ENCODE measurements around the gene LRMDA. TPM values are rescaled to one million over a fixed set of nuclear protein-coding genes. Genes with fewer than 3 reads are reported as not detected.

LRMDA gene
- total and polyA plus RNA-seq, 2 of the 13 experiments (the other 11 are each of a cell fraction or from before 2014, with no cell fraction given), result 13.4 to 22.0 TPM

DNA sequence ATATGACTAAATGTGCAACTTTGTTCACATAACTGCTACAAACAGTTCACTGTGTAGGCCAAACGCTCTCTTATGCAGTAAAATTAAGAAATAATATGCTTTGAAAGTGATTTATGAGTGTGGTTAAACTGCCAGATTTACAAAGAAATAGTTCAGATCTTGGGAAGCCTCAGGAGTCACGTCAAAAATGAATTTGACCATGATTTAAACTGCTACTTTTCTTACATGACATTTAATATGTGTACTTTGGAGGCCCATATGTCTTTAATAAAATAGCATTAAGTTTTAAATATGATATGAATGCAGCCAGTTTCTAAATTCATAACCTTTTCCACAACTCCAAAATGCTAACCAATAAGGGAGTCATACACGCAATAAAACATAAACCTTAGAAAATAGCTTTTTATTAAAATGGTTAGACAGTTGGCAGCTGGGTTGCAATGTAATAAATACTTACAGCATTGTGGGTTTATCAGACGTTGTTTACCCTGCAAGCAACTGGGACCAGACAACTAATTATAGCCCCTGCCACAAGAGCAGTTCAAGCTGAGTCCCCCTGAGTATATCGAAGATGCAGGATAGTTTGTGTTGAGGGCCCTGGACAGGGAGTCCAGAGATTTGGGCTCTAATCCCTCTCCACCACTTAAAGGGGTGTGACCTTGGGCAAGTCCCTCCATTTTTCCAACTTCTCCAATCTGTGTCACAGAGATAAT is 640.4 kb downstream of the LRMDA start:
- in situ Hi-C loops (cut with HindIII; ENCODE audit: extremely low pct_ligation_motif_present, low pct_unique_long_range_greater_than_20kb), result no loop called here
- intact Hi-C loops (cut with micrococcal nuclease; ENCODE audit: unreplicated experiment), result no loop called here
- BruUV-seq (replicated peaks), result no TSS peak
- no peak for DNase-seq (ENCODE audit: low spot score)
- POLR2A ChIA-PET, result no interaction called here
- H3K4me1 ChIP-seq (ENCODE audit: insufficient read depth, low read length), result no peaks in the 10 kb centered on the region
- H2AFZ ChIP-seq (ENCODE audit: low read length), result no peak overlapping the region
- H3K9ac ChIP-seq (ENCODE audit: insufficient read depth, low read depth, low read length), result no peak overlapping the region
- no peak overlapping the region for H3K4me2 ChIP-seq (ENCODE audit: low read depth, low read length)
- H3K79me2 ChIP-seq (ENCODE audit: insufficient read depth, low read length), result no peaks in the 10 kb centered on the region
- no peaks in the 10 kb centered on the region for H3K27me3 ChIP-seq (ENCODE audit: control insufficient read depth in 1 of 2, insufficient read depth in 2 of 2, low read length in 2 of 2)
- no peak for FAIRE-seq
- no peak overlapping the region for H3K27ac ChIP-seq (ENCODE audit: extremely low read length, insufficient read depth, low read length)
- no peak overlapping the region for H3K4me3 ChIP-seq (replicated peaks in 1 of 3; ENCODE audit: insufficient read depth in 1 of 3, low read depth in 2 of 3, low read length in 3 of 3)
- ATAC-seq, result no peak
- WGBS (ENCODE audit: low lambda C conversion rate), result 92% methylated on average over 5 of the region's 5 CpGs
- no peaks in the 10 kb centered on the region for H4K20me1 ChIP-seq (ENCODE audit: insufficient read depth, low read length)
- H3K36me3 ChIP-seq (replicated peaks in 1 of 2; ENCODE audit: control insufficient read depth in 1 of 2, insufficient read depth in 2 of 2, low read length in 2 of 2), result no peaks in the 10 kb centered on the region
- CTCF ChIA-PET (ENCODE audit: low intra/inter-chr PET ratio, low total read pairs), result no interaction called here
- peaks cover 8% of the 10 kb centered on the region for H3K9me3 ChIP-seq (ENCODE audit: low read length)
- TF ChIP-seq MXD1 (CRISPR knock-in tag; IDR thresholded peaks at IDR 0.05) (no peak), RCOR2 (CRISPR knock-in tag; IDR thresholded peaks at IDR 0.05) (no peak), TAF1 (CRISPR knock-in tag; IDR thresholded peaks at IDR 0.05) (no peak), CTCF (CRISPR knock-in tag; IDR thresholded peaks at IDR 0.05) (no peak), ZNF567 (CRISPR knock-in tag; IDR thresholded peaks at IDR 0.05; ENCODE audit: borderline replicate concordance) (no peak), SMAD3 (CRISPR knock-in tag; IDR thresholded peaks at IDR 0.05) (no peak), ZNF746 (CRISPR knock-in tag; IDR thresholded peaks at IDR 0.05) (no peak), STAG1 (CRISPR knock-in tag; IDR thresholded peaks at IDR 0.05) (no peak), CHCHD3 (CRISPR knock-in tag; IDR thresholded peaks at IDR 0.05) (no peak), ETV5 (CRISPR knock-in tag; IDR thresholded peaks at IDR 0.05; ENCODE audit: borderline replicate concordance) (no peak)
- TF ChIP-seq, protein P1, sequence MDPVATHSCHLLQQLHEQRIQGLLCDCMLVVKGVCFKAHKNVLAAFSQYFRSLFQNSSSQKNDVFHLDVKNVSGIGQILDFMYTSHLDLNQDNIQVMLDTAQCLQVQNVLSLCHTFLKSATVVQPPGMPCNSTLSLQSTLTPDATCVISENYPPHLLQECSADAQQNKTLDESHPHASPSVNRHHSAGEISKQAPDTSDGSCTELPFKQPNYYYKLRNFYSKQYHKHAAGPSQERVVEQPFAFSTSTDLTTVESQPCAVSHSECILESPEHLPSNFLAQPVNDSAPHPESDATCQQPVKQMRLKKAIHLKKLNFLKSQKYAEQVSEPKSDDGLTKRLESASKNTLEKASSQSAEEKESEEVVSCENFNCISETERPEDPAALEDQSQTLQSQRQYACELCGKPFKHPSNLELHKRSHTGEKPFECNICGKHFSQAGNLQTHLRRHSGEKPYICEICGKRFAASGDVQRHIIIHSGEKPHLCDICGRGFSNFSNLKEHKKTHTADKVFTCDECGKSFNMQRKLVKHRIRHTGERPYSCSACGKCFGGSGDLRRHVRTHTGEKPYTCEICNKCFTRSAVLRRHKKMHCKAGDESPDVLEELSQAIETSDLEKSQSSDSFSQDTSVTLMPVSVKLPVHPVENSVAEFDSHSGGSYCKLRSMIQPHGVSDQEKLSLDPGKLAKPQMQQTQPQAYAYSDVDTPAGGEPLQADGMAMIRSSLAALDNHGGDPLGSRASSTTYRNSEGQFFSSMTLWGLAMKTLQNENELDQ (CRISPR knock-in tag; IDR thresholded peaks at IDR 0.05; ENCODE audit: borderline replicate concordance), result no peak
- TF ChIP-seq, protein P2, sequence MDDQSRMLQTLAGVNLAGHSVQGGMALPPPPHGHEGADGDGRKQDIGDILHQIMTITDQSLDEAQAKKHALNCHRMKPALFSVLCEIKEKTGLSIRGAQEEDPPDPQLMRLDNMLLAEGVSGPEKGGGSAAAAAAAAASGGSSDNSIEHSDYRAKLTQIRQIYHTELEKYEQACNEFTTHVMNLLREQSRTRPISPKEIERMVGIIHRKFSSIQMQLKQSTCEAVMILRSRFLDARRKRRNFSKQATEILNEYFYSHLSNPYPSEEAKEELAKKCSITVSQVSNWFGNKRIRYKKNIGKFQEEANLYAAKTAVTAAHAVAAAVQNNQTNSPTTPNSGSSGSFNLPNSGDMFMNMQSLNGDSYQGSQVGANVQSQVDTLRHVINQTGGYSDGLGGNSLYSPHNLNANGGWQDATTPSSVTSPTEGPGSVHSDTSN (CRISPR knock-in tag; IDR thresholded peaks at IDR 0.05; ENCODE audit: borderline replicate concordance), result no peak
- TF ChIP-seq, protein P3, sequence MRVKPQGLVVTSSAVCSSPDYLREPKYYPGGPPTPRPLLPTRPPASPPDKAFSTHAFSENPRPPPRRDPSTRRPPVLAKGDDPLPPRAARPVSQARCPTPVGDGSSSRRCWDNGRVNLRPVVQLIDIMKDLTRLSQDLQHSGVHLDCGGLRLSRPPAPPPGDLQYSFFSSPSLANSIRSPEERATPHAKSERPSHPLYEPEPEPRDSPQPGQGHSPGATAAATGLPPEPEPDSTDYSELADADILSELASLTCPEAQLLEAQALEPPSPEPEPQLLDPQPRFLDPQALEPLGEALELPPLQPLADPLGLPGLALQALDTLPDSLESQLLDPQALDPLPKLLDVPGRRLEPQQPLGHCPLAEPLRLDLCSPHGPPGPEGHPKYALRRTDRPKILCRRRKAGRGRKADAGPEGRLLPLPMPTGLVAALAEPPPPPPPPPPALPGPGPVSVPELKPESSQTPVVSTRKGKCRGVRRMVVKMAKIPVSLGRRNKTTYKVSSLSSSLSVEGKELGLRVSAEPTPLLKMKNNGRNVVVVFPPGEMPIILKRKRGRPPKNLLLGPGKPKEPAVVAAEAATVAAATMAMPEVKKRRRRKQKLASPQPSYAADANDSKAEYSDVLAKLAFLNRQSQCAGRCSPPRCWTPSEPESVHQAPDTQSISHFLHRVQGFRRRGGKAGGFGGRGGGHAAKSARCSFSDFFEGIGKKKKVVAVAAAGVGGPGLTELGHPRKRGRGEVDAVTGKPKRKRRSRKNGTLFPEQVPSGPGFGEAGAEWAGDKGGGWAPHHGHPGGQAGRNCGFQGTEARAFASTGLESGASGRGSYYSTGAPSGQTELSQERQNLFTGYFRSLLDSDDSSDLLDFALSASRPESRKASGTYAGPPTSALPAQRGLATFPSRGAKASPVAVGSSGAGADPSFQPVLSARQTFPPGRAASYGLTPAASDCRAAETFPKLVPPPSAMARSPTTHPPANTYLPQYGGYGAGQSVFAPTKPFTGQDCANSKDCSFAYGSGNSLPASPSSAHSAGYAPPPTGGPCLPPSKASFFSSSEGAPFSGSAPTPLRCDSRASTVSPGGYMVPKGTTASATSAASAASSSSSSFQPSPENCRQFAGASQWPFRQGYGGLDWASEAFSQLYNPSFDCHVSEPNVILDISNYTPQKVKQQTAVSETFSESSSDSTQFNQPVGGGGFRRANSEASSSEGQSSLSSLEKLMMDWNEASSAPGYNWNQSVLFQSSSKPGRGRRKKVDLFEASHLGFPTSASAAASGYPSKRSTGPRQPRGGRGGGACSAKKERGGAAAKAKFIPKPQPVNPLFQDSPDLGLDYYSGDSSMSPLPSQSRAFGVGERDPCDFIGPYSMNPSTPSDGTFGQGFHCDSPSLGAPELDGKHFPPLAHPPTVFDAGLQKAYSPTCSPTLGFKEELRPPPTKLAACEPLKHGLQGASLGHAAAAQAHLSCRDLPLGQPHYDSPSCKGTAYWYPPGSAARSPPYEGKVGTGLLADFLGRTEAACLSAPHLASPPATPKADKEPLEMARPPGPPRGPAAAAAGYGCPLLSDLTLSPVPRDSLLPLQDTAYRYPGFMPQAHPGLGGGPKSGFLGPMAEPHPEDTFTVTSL (CRISPR knock-in tag; IDR thresholded peaks at IDR 0.05; ENCODE audit: borderline replicate concordance), result no peak

Measured in HepG2 (cell line).